ENCODE results near the gene FDXR.

DNA sequence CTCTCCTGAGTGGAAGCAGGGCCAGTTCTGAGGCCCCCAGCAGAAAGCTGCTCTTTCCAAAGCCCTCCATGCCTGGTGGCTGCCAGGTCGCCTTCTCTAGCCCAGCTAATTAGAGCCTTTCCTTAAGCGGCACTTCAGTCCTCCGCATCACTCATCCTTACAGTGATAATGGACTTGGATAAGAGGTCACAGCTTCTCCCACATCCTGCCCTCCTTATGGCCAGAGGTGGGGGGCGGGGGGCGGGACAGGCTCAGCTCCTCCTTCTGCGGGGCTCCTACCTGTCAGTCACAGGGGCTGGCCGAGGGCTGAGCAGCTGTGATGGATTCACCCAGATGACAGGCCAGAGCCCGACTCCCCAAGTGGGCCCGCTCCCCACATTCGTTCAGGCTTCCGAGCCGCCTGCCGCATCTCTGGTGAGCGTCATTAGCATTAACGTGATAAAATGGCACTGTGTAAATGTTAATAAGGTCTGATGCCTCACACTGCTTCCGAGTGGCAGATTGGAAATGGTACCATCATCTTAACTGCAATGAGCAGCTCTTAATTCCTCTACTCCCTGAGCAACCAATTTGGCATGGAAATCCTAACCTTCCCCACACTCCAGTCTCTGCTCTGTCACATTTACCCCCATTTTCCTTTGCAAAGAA is 54.4 kb downstream of the FDXR start:
- TF ChIP-seq, protein P1, sequence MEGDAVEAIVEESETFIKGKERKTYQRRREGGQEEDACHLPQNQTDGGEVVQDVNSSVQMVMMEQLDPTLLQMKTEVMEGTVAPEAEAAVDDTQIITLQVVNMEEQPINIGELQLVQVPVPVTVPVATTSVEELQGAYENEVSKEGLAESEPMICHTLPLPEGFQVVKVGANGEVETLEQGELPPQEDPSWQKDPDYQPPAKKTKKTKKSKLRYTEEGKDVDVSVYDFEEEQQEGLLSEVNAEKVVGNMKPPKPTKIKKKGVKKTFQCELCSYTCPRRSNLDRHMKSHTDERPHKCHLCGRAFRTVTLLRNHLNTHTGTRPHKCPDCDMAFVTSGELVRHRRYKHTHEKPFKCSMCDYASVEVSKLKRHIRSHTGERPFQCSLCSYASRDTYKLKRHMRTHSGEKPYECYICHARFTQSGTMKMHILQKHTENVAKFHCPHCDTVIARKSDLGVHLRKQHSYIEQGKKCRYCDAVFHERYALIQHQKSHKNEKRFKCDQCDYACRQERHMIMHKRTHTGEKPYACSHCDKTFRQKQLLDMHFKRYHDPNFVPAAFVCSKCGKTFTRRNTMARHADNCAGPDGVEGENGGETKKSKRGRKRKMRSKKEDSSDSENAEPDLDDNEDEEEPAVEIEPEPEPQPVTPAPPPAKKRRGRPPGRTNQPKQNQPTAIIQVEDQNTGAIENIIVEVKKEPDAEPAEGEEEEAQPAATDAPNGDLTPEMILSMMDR (IDR thresholded peaks at IDR 0.05 in 4 of 5, conservative IDR thresholded peaks at IDR 0.05 in 1 of 5): no peak
- TF ChIP-seq POLR2A (IDR thresholded peaks at IDR 0.05): no peak

All from gastrocnemius medialis (tissue), 4 donors.